ENCODE results near the gene SYVN1.

SYVN1 gene

DNA sequence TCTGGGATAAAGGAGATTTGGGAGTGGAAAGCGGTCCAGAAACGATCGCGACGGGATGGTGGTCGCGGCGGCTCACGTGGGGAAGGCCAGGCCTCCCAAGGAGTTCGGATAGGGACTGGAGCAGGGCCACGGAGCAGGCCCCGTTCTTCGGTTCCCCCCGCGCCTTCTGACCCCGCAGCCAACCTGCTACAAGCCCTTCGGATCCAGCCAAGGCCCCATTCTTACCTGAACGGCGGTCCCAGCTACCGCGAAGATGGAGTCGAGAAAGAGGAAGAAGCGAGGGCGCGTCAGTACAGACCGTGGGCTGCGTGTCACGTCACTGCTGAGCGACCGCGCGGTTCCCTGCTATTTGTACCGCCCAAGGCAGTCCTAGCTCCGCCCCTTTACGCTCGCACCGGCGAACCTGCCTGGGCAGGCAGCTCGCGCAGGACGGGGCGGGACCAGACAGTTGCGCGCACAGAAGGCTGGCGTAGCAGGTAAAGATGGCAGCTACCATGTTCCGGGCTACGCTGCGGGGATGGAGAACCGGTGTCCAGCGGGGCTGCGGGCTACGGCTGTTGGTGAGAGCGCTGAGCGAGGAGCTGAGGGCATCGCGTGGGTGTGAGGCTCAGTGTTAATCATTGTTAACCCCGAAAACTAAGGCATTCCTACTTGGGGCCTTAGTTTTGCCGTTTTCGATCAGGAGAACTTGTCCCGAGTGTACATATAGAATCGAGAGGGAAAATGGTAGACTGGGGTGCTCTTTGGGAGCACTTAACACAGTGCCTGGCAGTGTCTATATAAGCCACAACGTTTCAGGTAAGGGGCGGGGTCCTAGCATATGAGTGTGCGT lies 12.2 kb downstream of the SYVN1 start, which contains the start of the genes FAU and MRPL49:
Gene FAU, minus strand, starts transcription at position 270 of the 832 bp plus-strand sequence. CDS start 321 bp downstream, outside the sequence.
Gene MRPL49, plus strand, starts transcription at position 457 of the 832 bp plus-strand sequence. Its CDS starts 26 bp downstream, at position 483.
- TF ChIP-seq, protein P1, sequence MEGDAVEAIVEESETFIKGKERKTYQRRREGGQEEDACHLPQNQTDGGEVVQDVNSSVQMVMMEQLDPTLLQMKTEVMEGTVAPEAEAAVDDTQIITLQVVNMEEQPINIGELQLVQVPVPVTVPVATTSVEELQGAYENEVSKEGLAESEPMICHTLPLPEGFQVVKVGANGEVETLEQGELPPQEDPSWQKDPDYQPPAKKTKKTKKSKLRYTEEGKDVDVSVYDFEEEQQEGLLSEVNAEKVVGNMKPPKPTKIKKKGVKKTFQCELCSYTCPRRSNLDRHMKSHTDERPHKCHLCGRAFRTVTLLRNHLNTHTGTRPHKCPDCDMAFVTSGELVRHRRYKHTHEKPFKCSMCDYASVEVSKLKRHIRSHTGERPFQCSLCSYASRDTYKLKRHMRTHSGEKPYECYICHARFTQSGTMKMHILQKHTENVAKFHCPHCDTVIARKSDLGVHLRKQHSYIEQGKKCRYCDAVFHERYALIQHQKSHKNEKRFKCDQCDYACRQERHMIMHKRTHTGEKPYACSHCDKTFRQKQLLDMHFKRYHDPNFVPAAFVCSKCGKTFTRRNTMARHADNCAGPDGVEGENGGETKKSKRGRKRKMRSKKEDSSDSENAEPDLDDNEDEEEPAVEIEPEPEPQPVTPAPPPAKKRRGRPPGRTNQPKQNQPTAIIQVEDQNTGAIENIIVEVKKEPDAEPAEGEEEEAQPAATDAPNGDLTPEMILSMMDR (IDR thresholded peaks at IDR 0.05; ENCODE audit: low read length): no peak
- no peak for TF ChIP-seq EZH2 (IDR thresholded peaks at IDR 0.05; ENCODE audit: borderline replicate concordance, low read length)
- peaks cover 73% of the 10 kb centered on the region for H3K36me3 ChIP-seq (ENCODE audit: insufficient read depth, low read length)

DNA sequence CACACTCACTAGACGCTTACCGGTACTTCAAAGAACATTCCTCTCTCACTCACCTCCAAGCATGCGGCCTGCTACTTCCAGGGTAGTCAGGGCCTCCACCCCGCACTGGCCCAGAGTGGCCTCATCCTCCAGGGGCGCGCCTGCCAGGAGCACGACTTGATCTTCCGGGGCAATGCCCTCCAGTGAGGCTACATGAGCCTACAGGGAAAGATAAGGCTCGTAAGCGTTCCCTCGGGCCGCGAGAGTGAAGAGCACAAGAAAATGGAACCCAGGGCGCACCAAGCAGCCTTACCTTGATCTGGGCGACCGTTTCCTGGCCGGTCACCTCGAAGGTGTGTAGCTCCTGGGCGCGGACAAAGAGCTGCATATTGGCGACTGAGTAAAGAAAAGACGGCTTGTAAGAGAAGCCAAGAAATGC lies 12.9 kb downstream of the SYVN1 start:
- Histone ChIP-seq H3K9ac (ENCODE audit: low read length) (peak overlapping the region; percentile 96), H3K4me2 (ENCODE audit: low read length) (peak overlapping the region; percentile 75), H3K79me2 (ENCODE audit: insufficient read depth, low read length) (peaks cover 19% of the 10 kb centered on the region), H2AFZ (ENCODE audit: low read length) (no peak overlapping the region), H3K27me3 (ENCODE audit: insufficient read depth, low read length) (no peaks in the 10 kb centered on the region), H3K4me1 (ENCODE audit: insufficient read depth, low read length, severe bottlenecking) (peaks cover 42% of the 10 kb centered on the region), H3K27ac (ENCODE audit: low read depth, low read length, poor library complexity, severe bottlenecking) (peak overlapping the region; percentile 72), H3K9me3 (ENCODE audit: low read length) (no peaks in the 10 kb centered on the region), H3K36me3 (ENCODE audit: insufficient read depth, low read length) (peaks cover 70% of the 10 kb centered on the region), H3K4me3 (ENCODE audit: low read depth, low read length, poor library complexity, severe bottlenecking) (peak overlapping the region; percentile 87), H3F3A (ENCODE audit: insufficient read depth, low read length) (peaks cover 10% of the 10 kb centered on the region; the same call in 1 of the 2 replicates), H4K20me1 (ENCODE audit: insufficient read depth, low read length) (no peaks in the 10 kb centered on the region), H3K9me2 (ENCODE audit: low read depth, low read length) (no peaks in the 10 kb centered on the region)
- TF ChIP-seq EZH2 (IDR thresholded peaks at IDR 0.05; ENCODE audit: borderline replicate concordance, low read length): no peak
- TF ChIP-seq, protein P1 (IDR thresholded peaks at IDR 0.05; ENCODE audit: low read length): no peak

More for the DNA sequence above, 12.2 kb downstream of the SYVN1 start, which contains the start of the genes FAU and MRPL49:
- Histone ChIP-seq H3K79me2 (ENCODE audit: insufficient read depth, low read length) (peaks cover 19% of the 10 kb centered on the region), H3K9me3 (ENCODE audit: low read length) (no peaks in the 10 kb centered on the region), H3K4me2 (ENCODE audit: low read length) (peak within 1 kb of the TSS; percentile 75), H2AFZ (ENCODE audit: low read length) (no peak within 1 kb of the TSS), H3K4me3 (ENCODE audit: low read depth, low read length, poor library complexity, severe bottlenecking) (peak within 1 kb of the TSS; percentile 87), H3K27me3 (ENCODE audit: insufficient read depth, low read length) (no peaks in the 10 kb centered on the region), H3K27ac (ENCODE audit: low read depth, low read length, poor library complexity, severe bottlenecking) (peak within 1 kb of the TSS; percentile 72), H3K9me2 (ENCODE audit: low read depth, low read length) (no peaks in the 10 kb centered on the region), H3F3A (ENCODE audit: insufficient read depth, low read length) (peaks cover 14% of the 10 kb centered on the region; the same call in 1 of the 2 replicates), H4K20me1 (ENCODE audit: insufficient read depth, low read length) (no peaks in the 10 kb centered on the region), H3K4me1 (ENCODE audit: insufficient read depth, low read length, severe bottlenecking) (peaks cover 36% of the 10 kb centered on the region), H3K9ac (ENCODE audit: low read length) (peak within 1 kb of the TSS; percentile 96)

GRCh38 chr11:65120831-65121230 lies 13.5 kb downstream of the SYVN1 start:
- no peaks in the 10 kb centered on the region for H3K9me3 ChIP-seq (ENCODE audit: low read length)
- H3K27me3 ChIP-seq (ENCODE audit: insufficient read depth, low read length): no peaks in the 10 kb centered on the region
- peak overlapping the region; percentile 87 for H3K4me3 ChIP-seq (ENCODE audit: low read depth, low read length, poor library complexity, severe bottlenecking)
- peaks cover 19% of the 10 kb centered on the region for H3K79me2 ChIP-seq (ENCODE audit: insufficient read depth, low read length)
- no peaks in the 10 kb centered on the region for H3K9me2 ChIP-seq (ENCODE audit: low read depth, low read length)
- H3K4me1 ChIP-seq (ENCODE audit: insufficient read depth, low read length, severe bottlenecking): peaks cover 48% of the 10 kb centered on the region
- H3K27ac ChIP-seq (ENCODE audit: low read depth, low read length, poor library complexity, severe bottlenecking): peak overlapping the region; percentile 72
- no peak overlapping the region for H2AFZ ChIP-seq (ENCODE audit: low read length)
- peak overlapping the region; percentile 96 for H3K9ac ChIP-seq (ENCODE audit: low read length)
- peak overlapping the region; percentile 75 for H3K4me2 ChIP-seq (ENCODE audit: low read length)
- no peak for TF ChIP-seq EZH2 (IDR thresholded peaks at IDR 0.05; ENCODE audit: borderline replicate concordance, low read length)
- TF ChIP-seq, protein P1 (IDR thresholded peaks at IDR 0.05; ENCODE audit: low read length): no peak
- peaks cover 70% of the 10 kb centered on the region for H3K36me3 ChIP-seq (ENCODE audit: insufficient read depth, low read length)
- 0 out of 2 replicates have a peak, but pooled peaks cover 7% of the 10 kb centered on the region for H3F3A ChIP-seq (ENCODE audit: insufficient read depth, low read length)
- no peaks in the 10 kb centered on the region for H4K20me1 ChIP-seq (ENCODE audit: insufficient read depth, low read length)

Data from OCI-LY1 (cell line).